WTC11 (cell line): ENCODE results near the gene CEP57L1. TPM values are rescaled to one million over a fixed set of nuclear protein-coding genes. Genes with fewer than 3 reads are reported as not detected.
"Not testable (repeated sequence)": the region's sequence is repeated elsewhere in the genome, so short reads cannot be mapped to it uniquely, and the experiment has no call there.

Experiments
- ATAC-seq: fragments of 200-7000 bp; cut with Tn5 transposase; 2 replicates; pipeline ENCODE4 v1.10.0; 2021; ENCODE audit warnings: mild to moderate bottlenecking, moderate library complexity
- CTCF ChIA-PET: fragments of 300-600 bp; sonication (Branson Sonifier 250); formaldehyde crosslinking; loops from one replicate; lab custom pipeline; 2021; ENCODE audit warnings: antibody characterized with exemption; lab: Charles Lee
- POLR2A ChIA-PET: fragments of 350-600 bp; sonication (Branson Sonifier 250); formaldehyde crosslinking; loops from one replicate; lab custom pipeline; 2021; ENCODE audit warnings: antibody characterized with exemption; lab: Charles Lee
- DNase-seq: peaks from one replicate; pipeline ENCODE4 v3.0.0; 2021; ENCODE audit warnings: low spot score
- H3K27ac Mint-ChIP-seq: 2 replicates; pipeline ENCODE4 v1.8.0; 2021; ENCODE audit warnings: mixed read lengths
- H3K27me3 Mint-ChIP-seq: 2 replicates; pipeline ENCODE4 v1.8.0; 2021; ENCODE audit warnings: low read depth, mild to moderate bottlenecking, moderate library complexity, mixed read lengths
- H3K36me3 Mint-ChIP-seq: 2 replicates; pipeline ENCODE4 v1.8.0; 2021; ENCODE audit warnings: mixed read lengths
- H3K4me1 Mint-ChIP-seq: 2 replicates; pipeline ENCODE4 v1.8.0; 2022; ENCODE audit warnings: mixed read lengths
- H3K4me3 Mint-ChIP-seq: 2 replicates; pipeline ENCODE4 v1.8.0; 2021; ENCODE audit warnings: mild to moderate bottlenecking, moderate library complexity, mixed read lengths
- H3K9me3 Mint-ChIP-seq: 2 replicates; pipeline ENCODE4 v1.8.0; 2021; ENCODE audit warnings: mixed read lengths
- HMGA2 ChIP-seq: fragments of 250-450 bp; sonication (Bioruptor Pico); IDR thresholded peaks from 2 replicates; pipeline ENCODE4 v1.4.0; 2021; ENCODE audit warnings: mild to moderate bottlenecking, moderate library complexity
- IRF2 ChIP-seq: sonication (generic); formaldehyde crosslinking; IDR thresholded peaks from 2 replicates; pipeline ENCODE4 v1.8.0; 2022; ENCODE audit warnings: low read depth, missing genetic modification reagents, borderline replicate concordance
- JAZF1 ChIP-seq: fragments of 250-450 bp; sonication (Bioruptor Pico); IDR thresholded peaks from 2 replicates; pipeline ENCODE4 v1.9.0; 2021; ENCODE audit warnings: moderate library complexity, mild to moderate bottlenecking, inconsistent platforms
- ZNF121 ChIP-seq: sonication (generic); formaldehyde crosslinking; IDR thresholded peaks from 2 replicates; pipeline ENCODE4 v1.8.0; 2023; ENCODE audit warnings: missing genetic modification reagents
- ZNF317 ChIP-seq: sonication (generic); formaldehyde crosslinking; IDR thresholded peaks from 2 replicates; pipeline ENCODE4 v1.8.1; 2023; ENCODE audit warnings: low read depth, mild to moderate bottlenecking, moderate library complexity, missing genetic modification reagents, borderline replicate concordance
- ZNF423 ChIP-seq: fragments of 250-450 bp; sonication (Bioruptor Pico); IDR thresholded peaks from 2 replicates; pipeline ENCODE4 v2.1.2; 2022; ENCODE audit warnings: mild to moderate bottlenecking, moderate library complexity
- total RNA-seq: library from RNA; stranded (reverse); gene quantifications from 3 replicates; pipeline ENCODE4 v1.2.3, GENCODE V29; 2021
- TF ChIP-seq, protein P1 (sequence below): sonication (generic); formaldehyde crosslinking; IDR thresholded peaks from 2 replicates; pipeline ENCODE4 v1.8.0; 2022; ENCODE audit warnings: mild to moderate bottlenecking, missing genetic modification reagents
- TF ChIP-seq, protein P2 (sequence below): sonication (generic); formaldehyde crosslinking; IDR thresholded peaks from 2 replicates; pipeline ENCODE4 v1.8.1; 2022; ENCODE audit warnings: missing genetic modification reagents, borderline replicate concordance
- TF ChIP-seq, protein P3 (sequence below): sonication (generic); formaldehyde crosslinking; IDR thresholded peaks from 2 replicates; pipeline ENCODE4 v1.8.0; 2023; ENCODE audit warnings: mild to moderate bottlenecking, missing genetic modification reagents
- TF ChIP-seq, protein P4 (sequence below): sonication (generic); formaldehyde crosslinking; IDR thresholded peaks from 2 replicates; pipeline ENCODE4 v1.8.1; 2023; ENCODE audit warnings: mild to moderate bottlenecking, missing genetic modification reagents

The CEP57L1 gene
- total RNA-seq, 1 experiment from 2014 or later = 13.1 TPM

DNA sequence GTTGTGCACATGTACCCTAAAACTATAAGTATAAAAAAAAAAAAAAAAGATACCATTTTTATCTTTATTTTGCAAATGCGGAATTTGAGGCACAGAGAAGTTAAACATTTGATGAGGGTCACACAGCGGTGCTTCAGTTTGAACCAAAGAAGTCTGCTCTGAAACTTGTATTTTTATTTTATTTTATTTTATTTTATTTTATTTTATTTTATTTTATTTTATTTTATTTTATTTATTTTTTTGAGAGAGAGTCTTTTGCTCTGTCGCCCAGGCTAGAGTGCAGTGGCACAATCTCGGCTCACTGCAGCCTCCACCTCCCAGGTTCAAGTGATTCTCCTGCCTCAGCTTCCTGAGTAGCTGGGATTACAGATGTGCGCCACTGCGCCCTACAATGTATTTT lies 41.2 kb downstream of the CEP57L1 start:
- H3K9me3 Mint-ChIP-seq = peaks cover 10% of the 10 kb centered on the region; the same call in 1 of the 2 replicates
- DNase-seq, H3K36me3 Mint-ChIP-seq, ATAC-seq, H3K27ac Mint-ChIP-seq, H3K4me3 Mint-ChIP-seq, POLR2A ChIA-PET, H3K4me1 Mint-ChIP-seq, H3K27me3 Mint-ChIP-seq: not testable (repeated sequence)
- CTCF ChIA-PET = interaction anchor here (0.6 kb wide), 1 partner anchor 14 kb away, joined by 3 read pairs; no protein-coding TSS in a partner anchor
- peak; percentile 95 for TF ChIP-seq HMGA2 (CRISPR knock-in tag)

DNA sequence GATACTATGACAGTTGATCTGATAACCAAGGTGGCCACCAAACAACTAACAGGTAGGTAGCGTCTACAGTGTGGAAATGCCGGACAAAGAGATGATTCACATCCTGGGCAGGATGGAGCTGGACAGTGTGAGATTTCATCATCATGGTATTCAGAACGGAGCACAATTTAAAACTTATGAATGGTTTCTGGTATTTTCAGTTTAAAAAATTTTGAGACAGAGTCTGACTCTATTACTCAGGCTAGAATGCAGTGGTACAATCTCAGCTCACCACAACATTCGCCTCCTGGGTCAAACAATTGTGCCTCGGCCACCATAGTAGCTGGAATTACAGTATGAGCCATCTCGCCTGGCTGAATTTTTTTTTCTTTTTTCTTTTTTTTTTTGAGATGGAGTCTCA lies 43.8 kb downstream of the CEP57L1 start:
- peaks cover 10% of the 10 kb centered on the region; the same call in 1 of the 2 replicates for H3K36me3 Mint-ChIP-seq
- H3K27me3 Mint-ChIP-seq = no peaks in the 10 kb centered on the region
- H3K27ac Mint-ChIP-seq = no peak overlapping the region
- DNase-seq (no peak), ATAC-seq (no peak)
- peaks cover 14% of the 10 kb centered on the region for H3K9me3 Mint-ChIP-seq
- CTCF ChIA-PET = no interaction called here
- TF ChIP-seq, protein P1, sequence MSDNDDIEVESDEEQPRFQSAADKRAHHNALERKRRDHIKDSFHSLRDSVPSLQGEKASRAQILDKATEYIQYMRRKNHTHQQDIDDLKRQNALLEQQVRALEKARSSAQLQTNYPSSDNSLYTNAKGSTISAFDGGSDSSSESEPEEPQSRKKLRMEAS = no peak
- TF ChIP-seq ZNF317 (CRISPR knock-in tag) = peak; percentile 65; the same call in 1 of the 2 replicates
- no peak overlapping the region for H3K4me3 Mint-ChIP-seq
- POLR2A ChIA-PET = interaction anchor here (0.6 kb wide), 1 partner anchor 26 kb away, joined by 5 read pairs; no protein-coding TSS in a partner anchor
- H3K4me1 Mint-ChIP-seq = no peaks in the 10 kb centered on the region

DNA sequence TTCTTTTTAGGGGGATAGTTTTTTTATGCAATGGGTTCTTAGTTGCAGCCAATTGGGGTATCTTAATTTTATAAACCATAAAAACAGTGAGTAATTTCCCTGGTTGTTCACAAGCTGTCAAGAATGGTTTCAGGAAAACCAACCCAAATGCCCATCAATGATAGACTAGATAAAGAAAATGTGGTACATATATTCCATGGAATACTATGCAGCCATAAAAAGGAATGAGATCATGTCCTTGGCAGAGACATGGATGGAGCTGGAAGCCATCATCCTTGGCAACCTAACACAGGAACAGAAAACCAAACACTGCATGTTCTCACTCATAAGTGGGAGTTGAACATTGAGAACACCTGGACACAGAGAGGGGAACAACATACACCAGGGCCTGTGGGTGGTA lies 46.8 kb downstream of the CEP57L1 start:
- H3K36me3 Mint-ChIP-seq, H3K9me3 Mint-ChIP-seq, H3K4me1 Mint-ChIP-seq, DNase-seq, POLR2A ChIA-PET, ATAC-seq, H3K27ac Mint-ChIP-seq, H3K27me3 Mint-ChIP-seq, CTCF ChIA-PET, H3K4me3 Mint-ChIP-seq: not testable (repeated sequence)

DNA sequence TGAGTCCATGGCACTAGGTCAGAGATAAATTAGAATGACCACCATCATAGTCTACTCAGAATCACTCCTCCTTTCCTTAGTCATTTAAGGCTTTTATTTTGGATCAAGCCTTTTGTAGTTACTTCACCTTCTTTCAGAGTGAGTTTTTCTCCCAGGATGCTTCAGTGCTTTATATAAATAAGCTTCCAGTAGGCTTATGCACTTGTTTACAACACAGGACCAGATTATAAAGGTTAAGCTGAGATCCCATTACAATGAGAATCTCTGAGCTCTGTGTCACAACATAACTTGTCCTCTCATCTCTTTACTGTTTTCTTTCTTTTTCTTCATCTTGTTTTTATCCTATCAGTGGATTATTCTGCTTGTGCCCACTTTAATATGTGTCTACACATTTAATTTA lies 47.9 kb downstream of the CEP57L1 start:
- ChIA-PET POLR2A (no interaction called here), CTCF (no interaction called here)
- H3K27me3 Mint-ChIP-seq = no peaks in the 10 kb centered on the region

DNA sequence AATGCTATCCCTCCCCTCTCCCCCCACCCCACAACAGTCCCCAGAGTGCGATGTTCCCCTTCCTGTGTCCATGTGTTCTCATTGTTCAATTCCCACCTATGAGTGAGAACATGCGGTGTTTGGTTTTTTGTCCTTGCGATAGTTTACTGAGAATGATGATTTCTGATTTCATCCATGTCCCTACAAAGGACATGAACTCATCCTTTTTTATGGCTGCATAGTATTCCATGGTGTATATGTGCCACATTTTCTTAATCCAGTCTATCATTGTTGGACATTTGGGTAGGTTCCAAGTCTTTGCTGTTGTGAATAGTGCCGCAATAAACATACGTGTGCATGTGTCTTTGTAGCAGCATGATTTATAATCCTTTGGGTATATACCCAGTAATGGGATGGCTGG lies 52.9 kb downstream of the CEP57L1 start:
- CTCF ChIA-PET, H3K27me3 Mint-ChIP-seq, H3K4me3 Mint-ChIP-seq, POLR2A ChIA-PET, DNase-seq, H3K9me3 Mint-ChIP-seq, ATAC-seq, H3K4me1 Mint-ChIP-seq, H3K27ac Mint-ChIP-seq: not testable (repeated sequence)
- H3K36me3 Mint-ChIP-seq = peaks cover 18% of the 10 kb centered on the region

More for the DNA sequence above, 47.9 kb downstream of the CEP57L1 start:
- H3K36me3 Mint-ChIP-seq = peaks cover 15% of the 10 kb centered on the region
- ATAC-seq = no peak
- TF ChIP-seq JAZF1 (CRISPR knock-in tag) = no peak
- no peak for TF ChIP-seq IRF2 (CRISPR knock-in tag)
- TF ChIP-seq, protein P2, sequence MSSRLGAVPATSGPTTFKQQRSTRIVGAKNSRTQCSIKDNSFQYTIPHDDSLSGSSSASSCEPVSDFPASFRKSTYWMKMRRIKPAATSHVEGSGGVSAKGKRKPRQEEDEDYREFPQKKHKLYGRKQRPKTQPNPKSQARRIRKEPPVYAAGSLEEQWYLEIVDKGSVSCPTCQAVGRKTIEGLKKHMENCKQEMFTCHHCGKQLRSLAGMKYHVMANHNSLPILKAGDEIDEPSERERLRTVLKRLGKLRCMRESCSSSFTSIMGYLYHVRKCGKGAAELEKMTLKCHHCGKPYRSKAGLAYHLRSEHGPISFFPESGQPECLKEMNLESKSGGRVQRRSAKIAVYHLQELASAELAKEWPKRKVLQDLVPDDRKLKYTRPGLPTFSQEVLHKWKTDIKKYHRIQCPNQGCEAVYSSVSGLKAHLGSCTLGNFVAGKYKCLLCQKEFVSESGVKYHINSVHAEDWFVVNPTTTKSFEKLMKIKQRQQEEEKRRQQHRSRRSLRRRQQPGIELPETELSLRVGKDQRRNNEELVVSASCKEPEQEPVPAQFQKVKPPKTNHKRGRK (CRISPR knock-in tag) = no peak
- H3K4me1 Mint-ChIP-seq = no peaks in the 10 kb centered on the region
- H3K9me3 Mint-ChIP-seq = peaks cover 9% of the 10 kb centered on the region
- H3K27ac Mint-ChIP-seq = no peak overlapping the region; the same call in 1 of the 2 replicates
- H3K4me3 Mint-ChIP-seq = no peak overlapping the region
- no peak for DNase-seq

DNA sequence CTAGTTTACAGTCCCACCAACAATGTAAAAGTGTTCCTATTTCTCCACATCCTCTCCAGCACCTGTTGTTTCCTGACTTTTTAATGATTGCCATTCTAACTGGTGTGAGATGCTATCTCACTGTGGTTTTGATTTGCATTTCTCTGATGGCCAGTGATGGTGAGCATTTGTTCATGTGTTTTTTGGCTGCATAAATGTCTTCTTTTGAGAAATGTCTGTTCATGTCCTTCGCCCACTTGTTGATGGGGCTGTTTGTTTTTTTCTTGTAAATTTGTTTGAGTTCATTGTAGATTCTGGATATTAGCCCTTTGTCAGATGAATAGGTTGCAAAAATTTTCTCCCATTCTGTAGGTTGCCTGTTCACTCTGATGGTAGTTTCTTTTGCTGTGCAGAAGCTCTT lies 53.4 kb downstream of the CEP57L1 start:
- H3K27ac Mint-ChIP-seq, H3K27me3 Mint-ChIP-seq, ATAC-seq, POLR2A ChIA-PET, H3K9me3 Mint-ChIP-seq, H3K4me3 Mint-ChIP-seq, H3K4me1 Mint-ChIP-seq, CTCF ChIA-PET, DNase-seq: not testable (repeated sequence)
- peaks cover 18% of the 10 kb centered on the region for H3K36me3 Mint-ChIP-seq

DNA sequence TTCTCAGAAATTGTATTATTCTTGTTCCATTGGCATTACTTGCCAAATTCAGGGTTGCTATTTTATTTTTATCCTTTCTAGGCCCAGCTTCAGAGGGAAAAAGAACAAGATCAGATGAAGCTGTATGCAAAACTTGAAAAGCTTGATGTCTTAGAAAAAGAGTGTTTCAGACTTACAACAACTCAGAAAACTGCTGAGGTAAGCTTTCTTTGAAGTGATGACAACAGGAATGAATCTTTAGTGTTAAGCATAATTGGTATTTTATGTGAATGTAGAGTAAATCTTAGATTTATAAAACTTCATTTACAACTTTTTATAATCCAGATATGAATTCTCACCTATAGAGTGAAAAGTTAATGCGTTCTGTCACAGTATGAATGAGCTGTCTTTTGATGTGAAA lies 58.4 kb downstream of the CEP57L1 start:
- CTCF ChIA-PET = interaction anchor here (0.7 kb wide), 1 partner anchor 82 kb away, joined by 4 read pairs; no protein-coding TSS in a partner anchor
- ATAC-seq (no peak), DNase-seq (no peak)
- H3K9me3 Mint-ChIP-seq = peaks cover 9% of the 10 kb centered on the region
- H3K4me3 Mint-ChIP-seq = no peak overlapping the region
- H3K36me3 Mint-ChIP-seq = peaks cover 13% of the 10 kb centered on the region
- H3K4me1 Mint-ChIP-seq = no peaks in the 10 kb centered on the region
- POLR2A ChIA-PET = no interaction called here
- no peak overlapping the region for H3K27ac Mint-ChIP-seq
- H3K27me3 Mint-ChIP-seq = no peaks in the 10 kb centered on the region
- TF ChIP-seq ZNF423 (CRISPR knock-in tag) = no peak
- TF ChIP-seq, protein P3, sequence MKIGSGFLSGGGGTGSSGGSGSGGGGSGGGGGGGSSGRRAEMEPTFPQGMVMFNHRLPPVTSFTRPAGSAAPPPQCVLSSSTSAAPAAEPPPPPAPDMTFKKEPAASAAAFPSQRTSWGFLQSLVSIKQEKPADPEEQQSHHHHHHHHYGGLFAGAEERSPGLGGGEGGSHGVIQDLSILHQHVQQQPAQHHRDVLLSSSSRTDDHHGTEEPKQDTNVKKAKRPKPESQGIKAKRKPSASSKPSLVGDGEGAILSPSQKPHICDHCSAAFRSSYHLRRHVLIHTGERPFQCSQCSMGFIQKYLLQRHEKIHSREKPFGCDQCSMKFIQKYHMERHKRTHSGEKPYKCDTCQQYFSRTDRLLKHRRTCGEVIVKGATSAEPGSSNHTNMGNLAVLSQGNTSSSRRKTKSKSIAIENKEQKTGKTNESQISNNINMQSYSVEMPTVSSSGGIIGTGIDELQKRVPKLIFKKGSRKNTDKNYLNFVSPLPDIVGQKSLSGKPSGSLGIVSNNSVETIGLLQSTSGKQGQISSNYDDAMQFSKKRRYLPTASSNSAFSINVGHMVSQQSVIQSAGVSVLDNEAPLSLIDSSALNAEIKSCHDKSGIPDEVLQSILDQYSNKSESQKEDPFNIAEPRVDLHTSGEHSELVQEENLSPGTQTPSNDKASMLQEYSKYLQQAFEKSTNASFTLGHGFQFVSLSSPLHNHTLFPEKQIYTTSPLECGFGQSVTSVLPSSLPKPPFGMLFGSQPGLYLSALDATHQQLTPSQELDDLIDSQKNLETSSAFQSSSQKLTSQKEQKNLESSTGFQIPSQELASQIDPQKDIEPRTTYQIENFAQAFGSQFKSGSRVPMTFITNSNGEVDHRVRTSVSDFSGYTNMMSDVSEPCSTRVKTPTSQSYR (CRISPR knock-in tag) = no peak
- TF ChIP-seq, protein P4, sequence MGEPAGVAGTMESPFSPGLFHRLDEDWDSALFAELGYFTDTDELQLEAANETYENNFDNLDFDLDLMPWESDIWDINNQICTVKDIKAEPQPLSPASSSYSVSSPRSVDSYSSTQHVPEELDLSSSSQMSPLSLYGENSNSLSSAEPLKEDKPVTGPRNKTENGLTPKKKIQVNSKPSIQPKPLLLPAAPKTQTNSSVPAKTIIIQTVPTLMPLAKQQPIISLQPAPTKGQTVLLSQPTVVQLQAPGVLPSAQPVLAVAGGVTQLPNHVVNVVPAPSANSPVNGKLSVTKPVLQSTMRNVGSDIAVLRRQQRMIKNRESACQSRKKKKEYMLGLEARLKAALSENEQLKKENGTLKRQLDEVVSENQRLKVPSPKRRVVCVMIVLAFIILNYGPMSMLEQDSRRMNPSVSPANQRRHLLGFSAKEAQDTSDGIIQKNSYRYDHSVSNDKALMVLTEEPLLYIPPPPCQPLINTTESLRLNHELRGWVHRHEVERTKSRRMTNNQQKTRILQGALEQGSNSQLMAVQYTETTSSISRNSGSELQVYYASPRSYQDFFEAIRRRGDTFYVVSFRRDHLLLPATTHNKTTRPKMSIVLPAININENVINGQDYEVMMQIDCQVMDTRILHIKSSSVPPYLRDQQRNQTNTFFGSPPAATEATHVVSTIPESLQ (CRISPR knock-in tag) = no peak
- no peak for TF ChIP-seq ZNF121
